Body of pancreas (tissue), 4 donors: ENCODE measurements around the gene AUTS2. TPM values are rescaled to one million over a fixed set of nuclear protein-coding genes. Genes with fewer than 3 reads are reported as not detected.

Experiments used
- ATAC-seq: fragments of 150-250 bp; one replicate; pipeline ENCODE4 v1.9.1; 2016
- DNase-seq, 4 donors: peaks; one replicate each; pipeline ENCODE4 v3.0.0-alpha.2; 2019
- H3K27ac ChIP-seq, 4 donors: fragments of 200-600 bp; sonication (generic); 1 replicate in 3 of 4; 2 replicates in 1 of 4; pipeline versions ENCODE4 v1.5.1 to v1.6.1; 2016 to 2019; ENCODE audit warnings: mild to moderate bottlenecking in 1 of 4, mixed read lengths in 1 of 4, moderate library complexity in 1 of 4
- H3K27me3 ChIP-seq, 2 donors: fragments of 200-600 bp; sonication (generic); one replicate each; pipeline ENCODE4 v1.6.0; 2016; ENCODE audit warnings: mild to moderate bottlenecking in 1 of 2
- H3K36me3 ChIP-seq, 2 donors: fragments of 200-600 bp; sonication (generic); replicated peaks in 1 of 2; 2 replicates each; pipeline ENCODE4 v1.5.1; 2016; ENCODE audit warnings: low read depth in 2 of 2; ENCODE audit not compliant: insufficient read depth in 1 of 2
- H3K4me1 ChIP-seq: fragments of 200-600 bp; sonication (generic); one replicate; pipeline ENCODE4 v1.6.0; 2016
- H3K4me3 ChIP-seq, 2 donors: fragments of 200-600 bp; sonication (generic); 1 replicate in 1 of 2; 2 replicates in 1 of 2; pipeline ENCODE4 v1.5.1; 2016 to 2019
- H3K9me3 ChIP-seq, 3 donors: fragments of 200-600 bp; sonication (generic); 1 replicate in 2 of 3; 2 replicates in 1 of 3; pipeline ENCODE4 v1.5.1; 2016
- CTCF ChIP-seq, 7 experiments: fragments of 450-650 bp in 4 of 7; fragments of 200-600 bp in 3 of 7; sonication (generic) in 3 of 7; IDR thresholded peaks; one replicate each; pipeline ENCODE4 v1.5.1; 2016 to 2019; ENCODE audit warnings: antibody characterized with exemption in 7 of 7
- POLR2A ChIP-seq, 3 donors: fragments of 450-650 bp; IDR thresholded peaks; one replicate each; pipeline ENCODE4 v1.6.1; 2016; ENCODE audit warnings: antibody characterized with exemption in 3 of 3, mild to moderate bottlenecking in 2 of 3
- WGBS, 2 donors: methylation state at CpG; one replicate each; pipeline ENCODE4 v1.1.5; 2017; 5-methylcytosine and 5-hydroxymethylcytosine counted together
- intact Hi-C: fragments of 100-400 bp; cut with DNase I; formaldehyde crosslinking; loops from one replicate; pipeline ENCODE4 v1.15.1; 2023
- total RNA-seq, 2 donors: library from RNA; depleted of rRNA; stranded (reverse); fragments of >200 nt; gene quantifications; one replicate each; pipeline ENCODE4 v1.1.0, GENCODE V29; 2016

The AUTS2 gene
- total RNA-seq, 2 donors from 2014 or later, result 11.7 to 18.5 TPM

- Histone ChIP-seq H3K27ac (no peak overlapping the region), H3K36me3 (no peaks in the 10 kb centered on the region), H3K9me3 (no peaks in the 10 kb centered on the region), H3K4me3 (no peak overlapping the region), H3K4me1 (no peaks in the 10 kb centered on the region), H3K27me3 (no peaks in the 10 kb centered on the region)
- ATAC-seq (no peak), DNase-seq (no peak)
- no peak for TF ChIP-seq CTCF (IDR thresholded peaks at IDR 0.05)
- TF ChIP-seq POLR2A (IDR thresholded peaks at IDR 0.05), result no peak
- intact Hi-C loops, result no loop called here
Observed at GRCh38 chr7:69719717-69720116, 121.4 kb downstream of the AUTS2 start.

GRCh38 chr7:69722843-69723242 is 124.6 kb downstream of the AUTS2 start:
- Histone ChIP-seq H3K9me3 (no peaks in the 10 kb centered on the region), H3K4me1 (no peaks in the 10 kb centered on the region), H3K27me3 (no peaks in the 10 kb centered on the region), H3K27ac (no peak overlapping the region), H3K4me3 (no peak overlapping the region), H3K36me3 (no peaks in the 10 kb centered on the region)
- ATAC-seq (no peak), DNase-seq (no peak)
- TF ChIP-seq CTCF (IDR thresholded peaks at IDR 0.05), result no peak
- TF ChIP-seq POLR2A (IDR thresholded peaks at IDR 0.05), result no peak
- 83 to 85% methylated on average over 4 of the region's 4 CpGs for WGBS, 2 donors
- intact Hi-C loops, result no loop called here

- no peak overlapping the region for H3K4me3 ChIP-seq
- no peaks in the 10 kb centered on the region for H3K36me3 ChIP-seq
- H3K27ac ChIP-seq, result no peak overlapping the region
- H3K9me3 ChIP-seq, result no peaks in the 10 kb centered on the region
- H3K27me3 ChIP-seq, result no peaks in the 10 kb centered on the region
- no peak for ATAC-seq
- DNase-seq, result no peak
- TF ChIP-seq POLR2A (IDR thresholded peaks at IDR 0.05) (no peak), CTCF (IDR thresholded peaks at IDR 0.05) (no peak)
- 77 to 94% methylated on average over 1 of the region's 1 CpG for WGBS, 2 donors
- intact Hi-C loops, result no loop called here
- no peaks in the 10 kb centered on the region for H3K4me1 ChIP-seq
Observed at GRCh38 chr7:69723663-69724062, 125.4 kb downstream of the AUTS2 start.

DNA sequence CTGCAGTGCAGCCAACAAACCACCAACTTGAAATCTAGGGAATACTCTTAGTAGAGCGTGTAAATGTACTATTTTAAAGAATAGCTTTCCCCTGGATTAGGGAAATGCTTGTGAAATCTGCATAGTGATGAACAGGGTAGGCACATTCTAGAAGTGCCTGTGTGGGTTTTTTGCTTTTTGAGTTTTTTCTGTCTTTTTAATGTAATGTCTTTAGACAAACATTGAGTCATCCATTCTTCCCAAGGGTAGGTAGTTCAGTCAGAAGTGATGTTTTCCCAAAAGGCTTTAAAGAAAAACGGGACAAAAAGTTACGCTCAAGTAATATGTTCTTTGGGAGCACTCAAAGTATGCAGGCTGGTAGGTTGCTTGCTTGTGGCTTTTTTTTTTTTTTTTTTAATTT is 130.0 kb downstream of the AUTS2 start:
- H3K27me3 ChIP-seq, result no peaks in the 10 kb centered on the region
- no peak overlapping the region for H3K27ac ChIP-seq
- no peaks in the 10 kb centered on the region for H3K9me3 ChIP-seq
- H3K36me3 ChIP-seq, result no peaks in the 10 kb centered on the region
- no peak for ATAC-seq
- 80 to 94% methylated on average over 3 of the region's 3 CpGs for WGBS, 2 donors
- no peak overlapping the region for H3K4me3 ChIP-seq
- TF ChIP-seq CTCF (IDR thresholded peaks at IDR 0.05), result no peak
- no peak for TF ChIP-seq POLR2A (IDR thresholded peaks at IDR 0.05)
- peaks cover 5% of the 10 kb centered on the region for H3K4me1 ChIP-seq
- intact Hi-C loops, result no loop called here
- no peak for DNase-seq

DNA sequence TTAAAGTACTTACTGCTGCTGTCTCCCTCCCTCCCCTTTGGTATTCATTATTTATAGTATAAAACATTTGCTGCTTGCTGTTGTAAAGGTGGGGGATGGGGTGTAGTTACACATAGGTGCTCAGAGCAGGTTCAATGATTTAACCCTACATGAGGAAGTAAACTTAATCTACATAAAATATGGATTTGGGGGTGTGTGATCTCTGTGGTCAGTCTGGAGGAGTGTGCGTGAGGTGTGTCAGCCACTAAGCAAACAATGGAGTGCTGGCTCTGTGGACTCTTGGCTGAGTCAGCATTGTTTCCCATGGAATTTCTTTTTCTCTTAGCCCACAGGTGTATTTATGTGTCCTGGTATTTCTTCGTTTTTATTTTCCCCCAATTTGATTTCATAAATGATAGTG is 133.9 kb downstream of the AUTS2 start:
- Histone ChIP-seq H3K36me3 (no peaks in the 10 kb centered on the region), H3K4me3 (no peak overlapping the region), H3K9me3 (no peaks in the 10 kb centered on the region), H3K27me3 (no peaks in the 10 kb centered on the region), H3K4me1 (peaks cover 5% of the 10 kb centered on the region), H3K27ac (no peak overlapping the region)
- DNase-seq (peak; percentile 15 to 40 (median 24)), ATAC-seq (peak; percentile 50)
- TF ChIP-seq POLR2A (IDR thresholded peaks at IDR 0.05), result no peak
- no peak for TF ChIP-seq CTCF (IDR thresholded peaks at IDR 0.05)
- 18 to 22% methylated on average over 2 of the region's 2 CpGs for WGBS, 2 donors
- intact Hi-C loops, result no loop called here
